Body of pancreas (tissue), 4 donors: ENCODE measurements around the gene LCE1D. TPM values are rescaled to one million over a fixed set of nuclear protein-coding genes. Genes with fewer than 3 reads are reported as not detected.

Experiments
- ATAC-seq: fragments of 150-250 bp; one replicate; pipeline ENCODE4 v1.9.1; 2016
- DNase-seq, 4 donors: peaks; one replicate each; pipeline ENCODE4 v3.0.0-alpha.2; 2019
- H3K27ac ChIP-seq, 4 donors: fragments of 200-600 bp; sonication (generic); 1 replicate in 3 of 4; 2 replicates in 1 of 4; pipeline versions ENCODE4 v1.5.1 to v1.6.1; 2016 to 2019; ENCODE audit warnings: mild to moderate bottlenecking in 1 of 4, mixed read lengths in 1 of 4, moderate library complexity in 1 of 4
- H3K27me3 ChIP-seq, 2 donors: fragments of 200-600 bp; sonication (generic); one replicate each; pipeline ENCODE4 v1.6.0; 2016; ENCODE audit warnings: mild to moderate bottlenecking in 1 of 2
- H3K36me3 ChIP-seq, 2 donors: fragments of 200-600 bp; sonication (generic); replicated peaks in 1 of 2; 2 replicates each; pipeline ENCODE4 v1.5.1; 2016; ENCODE audit warnings: low read depth in 2 of 2; ENCODE audit not compliant: insufficient read depth in 1 of 2
- H3K4me1 ChIP-seq: fragments of 200-600 bp; sonication (generic); one replicate; pipeline ENCODE4 v1.6.0; 2016
- H3K4me3 ChIP-seq, 2 donors: fragments of 200-600 bp; sonication (generic); 1 replicate in 1 of 2; 2 replicates in 1 of 2; pipeline ENCODE4 v1.5.1; 2016 to 2019
- H3K9me3 ChIP-seq, 3 donors: fragments of 200-600 bp; sonication (generic); 1 replicate in 2 of 3; 2 replicates in 1 of 3; pipeline ENCODE4 v1.5.1; 2016
- POLR2A ChIP-seq, 3 donors: fragments of 450-650 bp; IDR thresholded peaks; one replicate each; pipeline ENCODE4 v1.6.1; 2016; ENCODE audit warnings: antibody characterized with exemption in 3 of 3, mild to moderate bottlenecking in 2 of 3
- WGBS, 2 donors: methylation state at CpG; one replicate each; pipeline ENCODE4 v1.1.5; 2017; 5-methylcytosine and 5-hydroxymethylcytosine counted together
- intact Hi-C: fragments of 100-400 bp; cut with DNase I; formaldehyde crosslinking; loops from one replicate; pipeline ENCODE4 v1.15.1; 2023
- total RNA-seq, 2 donors: library from RNA; depleted of rRNA; stranded (reverse); fragments of >200 nt; gene quantifications; one replicate each; pipeline ENCODE4 v1.1.0, GENCODE V29; 2016
- TF ChIP-seq, protein P1 (sequence below), 7 experiments: fragments of 450-650 bp in 4 of 7; fragments of 200-600 bp in 3 of 7; sonication (generic) in 3 of 7; IDR thresholded peaks; one replicate each; pipeline ENCODE4 v1.5.1; 2016 to 2019; ENCODE audit warnings: antibody characterized with exemption in 7 of 7

LCE1D gene
- total RNA-seq, 2 donors from 2014 or later = not detected

DNA sequence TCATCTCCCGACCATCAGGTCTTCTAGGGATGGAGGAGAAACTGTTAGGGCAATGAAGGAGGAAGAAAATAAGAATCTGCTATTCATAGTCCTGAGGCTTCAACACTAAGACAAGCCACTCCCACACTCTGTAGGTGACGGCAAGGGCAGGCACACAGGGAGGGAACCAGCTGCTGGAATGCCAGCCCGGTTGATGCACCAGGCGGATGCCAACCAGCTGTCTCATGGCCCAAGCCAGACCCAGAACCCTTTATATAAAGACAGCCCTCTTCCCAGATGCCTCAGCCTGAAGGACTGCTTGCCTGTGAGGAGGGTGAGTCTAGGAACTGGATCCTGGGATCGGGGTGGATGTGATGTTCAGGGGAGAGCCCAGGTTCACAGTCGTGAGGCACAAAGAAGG, 38.8 kb upstream of the LCE1D start, which contains the start of gene KPRP:
Gene KPRP (plus strand): TSS at position 279 of the 400 bp plus-strand sequence. CDS start 1,564 bp downstream, outside the sequence.
- Histone ChIP-seq H3K4me3 (no peak within 1 kb of the TSS), H3K9me3 (no peaks in the 10 kb centered on the region), H3K36me3 (no peaks in the 10 kb centered on the region), H3K4me1 (no peaks in the 10 kb centered on the region), H3K27me3 (no peaks in the 10 kb centered on the region), H3K27ac (no peak within 1 kb of the TSS)
- 50 to 60% methylated on average over 6 of the region's 6 CpGs for WGBS, 2 donors
- ATAC-seq (no peak), DNase-seq (no peak)
- intact Hi-C loops = no loop called here
- TF ChIP-seq POLR2A (IDR thresholded peaks at IDR 0.05) = no peak
- TF ChIP-seq, protein P1, sequence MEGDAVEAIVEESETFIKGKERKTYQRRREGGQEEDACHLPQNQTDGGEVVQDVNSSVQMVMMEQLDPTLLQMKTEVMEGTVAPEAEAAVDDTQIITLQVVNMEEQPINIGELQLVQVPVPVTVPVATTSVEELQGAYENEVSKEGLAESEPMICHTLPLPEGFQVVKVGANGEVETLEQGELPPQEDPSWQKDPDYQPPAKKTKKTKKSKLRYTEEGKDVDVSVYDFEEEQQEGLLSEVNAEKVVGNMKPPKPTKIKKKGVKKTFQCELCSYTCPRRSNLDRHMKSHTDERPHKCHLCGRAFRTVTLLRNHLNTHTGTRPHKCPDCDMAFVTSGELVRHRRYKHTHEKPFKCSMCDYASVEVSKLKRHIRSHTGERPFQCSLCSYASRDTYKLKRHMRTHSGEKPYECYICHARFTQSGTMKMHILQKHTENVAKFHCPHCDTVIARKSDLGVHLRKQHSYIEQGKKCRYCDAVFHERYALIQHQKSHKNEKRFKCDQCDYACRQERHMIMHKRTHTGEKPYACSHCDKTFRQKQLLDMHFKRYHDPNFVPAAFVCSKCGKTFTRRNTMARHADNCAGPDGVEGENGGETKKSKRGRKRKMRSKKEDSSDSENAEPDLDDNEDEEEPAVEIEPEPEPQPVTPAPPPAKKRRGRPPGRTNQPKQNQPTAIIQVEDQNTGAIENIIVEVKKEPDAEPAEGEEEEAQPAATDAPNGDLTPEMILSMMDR (IDR thresholded peaks at IDR 0.05) = no peak

DNA sequence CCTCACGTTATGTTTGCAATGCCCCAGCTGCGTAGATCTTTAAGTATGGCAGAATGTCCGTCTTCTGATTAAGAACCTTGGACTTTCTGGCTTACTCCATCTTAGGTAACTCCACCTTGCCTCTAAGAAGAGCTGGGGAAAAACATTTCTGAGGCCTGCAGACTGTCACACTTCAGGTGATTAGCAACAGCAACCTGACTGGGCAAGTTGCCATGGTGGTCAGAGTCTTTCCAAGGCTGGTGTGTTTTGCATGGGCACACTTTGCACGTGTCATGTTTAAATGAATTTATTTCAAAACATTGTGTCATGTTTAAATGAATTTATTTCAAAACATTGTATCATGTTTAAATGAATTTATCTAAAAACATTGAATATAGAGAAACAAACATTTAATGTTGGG, 37.9 kb upstream of the LCE1D start:
- ATAC-seq = no peak
- 54 to 59% methylated on average over 4 of the region's 4 CpGs for WGBS, 2 donors
- H3K27ac ChIP-seq = no peak overlapping the region
- H3K4me1 ChIP-seq = no peaks in the 10 kb centered on the region
- no peaks in the 10 kb centered on the region for H3K27me3 ChIP-seq
- intact Hi-C loops = no loop called here
- H3K9me3 ChIP-seq = no peaks in the 10 kb centered on the region
- DNase-seq = no peak
- TF ChIP-seq, protein P1 (IDR thresholded peaks at IDR 0.05) = no peak
- TF ChIP-seq POLR2A (IDR thresholded peaks at IDR 0.05) = no peak
- H3K4me3 ChIP-seq = no peak overlapping the region
- H3K36me3 ChIP-seq = no peaks in the 10 kb centered on the region

DNA sequence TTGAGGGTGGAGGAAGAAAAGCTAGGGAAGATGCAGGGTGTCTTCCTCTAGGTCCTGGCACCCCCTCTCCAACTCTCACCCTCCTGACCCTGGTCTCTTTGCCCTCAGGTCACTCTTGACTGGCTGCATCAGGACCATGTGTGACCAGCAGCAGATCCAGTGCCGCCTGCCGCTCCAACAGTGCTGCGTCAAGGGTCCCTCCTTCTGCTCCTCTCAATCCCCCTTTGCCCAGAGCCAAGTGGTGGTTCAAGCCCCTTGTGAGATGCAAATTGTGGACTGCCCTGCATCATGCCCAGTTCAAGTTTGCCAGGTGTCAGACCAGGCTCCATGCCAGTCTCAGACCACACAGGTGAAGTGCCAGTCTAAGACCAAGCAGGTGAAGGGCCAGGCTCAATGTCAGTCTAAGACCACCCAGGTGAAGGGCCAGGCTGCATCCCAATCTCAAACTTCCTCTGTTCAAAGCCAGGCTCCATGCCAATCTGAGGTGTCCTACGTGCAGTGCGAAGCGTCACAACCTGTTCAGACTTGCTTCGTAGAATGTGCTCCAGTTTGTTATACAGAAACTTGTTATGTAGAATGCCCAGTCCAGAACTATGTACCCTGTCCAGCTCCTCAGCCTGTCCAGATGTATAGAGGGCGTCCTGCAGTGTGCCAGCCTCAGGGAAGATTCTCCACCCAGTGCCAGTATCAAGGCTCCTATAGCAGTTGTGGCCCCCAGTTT, 36.9 kb upstream of the LCE1D start:
- DNase-seq (no peak), ATAC-seq (no peak)
- Histone ChIP-seq H3K36me3 (no peaks in the 10 kb centered on the region), H3K4me1 (no peaks in the 10 kb centered on the region), H3K27me3 (no peaks in the 10 kb centered on the region), H3K9me3 (no peaks in the 10 kb centered on the region), H3K4me3 (no peak overlapping the region), H3K27ac (no peak overlapping the region)
- intact Hi-C loops = no loop called here
- TF ChIP-seq POLR2A (IDR thresholded peaks at IDR 0.05) = no peak
- TF ChIP-seq, protein P1 (IDR thresholded peaks at IDR 0.05) = no peak
- 83 to 85% methylated on average over 8 of the region's 8 CpGs for WGBS, 2 donors

DNA sequence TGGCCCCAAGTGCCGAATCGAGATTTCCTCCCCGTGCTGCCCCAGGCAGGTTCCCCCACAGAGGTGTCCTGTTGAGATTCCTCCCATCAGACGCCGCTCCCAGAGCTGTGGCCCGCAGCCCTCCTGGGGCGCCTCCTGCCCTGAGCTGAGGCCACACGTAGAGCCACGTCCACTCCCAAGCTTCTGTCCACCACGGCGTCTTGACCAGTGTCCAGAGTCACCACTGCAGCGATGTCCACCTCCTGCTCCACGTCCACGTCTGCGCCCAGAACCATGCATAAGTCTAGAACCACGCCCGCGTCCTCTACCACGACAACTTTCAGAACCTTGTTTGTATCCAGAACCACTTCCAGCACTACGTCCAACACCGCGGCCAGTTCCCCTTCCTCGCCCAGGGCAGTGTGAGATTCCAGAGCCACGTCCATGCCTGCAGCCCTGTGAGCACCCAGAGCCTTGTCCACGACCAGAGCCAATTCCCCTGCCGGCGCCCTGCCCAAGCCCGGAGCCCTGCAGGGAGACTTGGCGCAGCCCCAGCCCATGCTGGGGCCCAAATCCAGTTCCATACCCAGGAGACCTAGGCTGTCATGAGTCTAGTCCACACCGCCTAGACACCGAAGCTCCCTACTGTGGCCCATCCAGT, 35.9 kb upstream of the LCE1D start:
- no peaks in the 10 kb centered on the region for H3K36me3 ChIP-seq
- no peak overlapping the region for H3K4me3 ChIP-seq
- H3K27me3 ChIP-seq = no peaks in the 10 kb centered on the region
- intact Hi-C loops = no loop called here
- H3K4me1 ChIP-seq = no peaks in the 10 kb centered on the region
- TF ChIP-seq, protein P1 (IDR thresholded peaks at IDR 0.05) = no peak
- TF ChIP-seq POLR2A (IDR thresholded peaks at IDR 0.05) = no peak
- ATAC-seq (no peak), DNase-seq (no peak)
- H3K27ac ChIP-seq = no peak overlapping the region
- WGBS, 2 donors = 84 to 89% methylated on average over 29 to 31 of the region's 31 CpGs
- no peaks in the 10 kb centered on the region for H3K9me3 ChIP-seq
